M059J (cell line): ENCODE results near the gene KCNJ1. TPM values are rescaled to one million over a fixed set of nuclear protein-coding genes. Genes with fewer than 3 reads are reported as not detected.

Experiments used
- DNase-seq: peaks from one replicate; pipeline ENCODE4 v3.0.0-alpha.2; 2012; ENCODE audit warnings: low read depth
- total RNA-seq: library from RNA; depleted of rRNA; stranded (reverse); fragments of >200 nt; shearing (Covaris generic); gene quantifications from 2 replicates; pipeline ENCODE4 v1.2.3, GENCODE V29; 2014

Gene KCNJ1
- total RNA-seq, 1 experiment from 2014 or later = not detected

DNA sequence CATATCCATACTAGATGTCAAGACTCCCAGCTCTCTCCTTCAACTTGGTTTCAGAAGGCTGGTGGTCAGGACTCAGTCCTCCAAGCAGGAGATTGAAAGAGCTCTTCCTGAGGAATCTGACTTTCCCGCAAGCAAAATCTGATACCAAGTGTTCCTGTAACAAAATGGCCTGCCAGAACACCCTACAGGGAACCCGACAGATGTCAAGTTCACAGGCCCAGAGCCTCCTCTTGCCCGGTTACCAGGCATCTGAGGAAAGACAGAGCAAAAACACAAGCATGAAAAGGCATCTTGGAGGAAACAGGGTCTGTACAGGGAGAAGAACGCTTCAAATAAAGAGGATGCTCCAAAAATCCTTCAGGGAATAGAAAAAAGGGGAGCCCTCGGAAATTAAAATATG is 15.4 kb upstream of the KCNJ1 start:
- no peak for DNase-seq

DNA sequence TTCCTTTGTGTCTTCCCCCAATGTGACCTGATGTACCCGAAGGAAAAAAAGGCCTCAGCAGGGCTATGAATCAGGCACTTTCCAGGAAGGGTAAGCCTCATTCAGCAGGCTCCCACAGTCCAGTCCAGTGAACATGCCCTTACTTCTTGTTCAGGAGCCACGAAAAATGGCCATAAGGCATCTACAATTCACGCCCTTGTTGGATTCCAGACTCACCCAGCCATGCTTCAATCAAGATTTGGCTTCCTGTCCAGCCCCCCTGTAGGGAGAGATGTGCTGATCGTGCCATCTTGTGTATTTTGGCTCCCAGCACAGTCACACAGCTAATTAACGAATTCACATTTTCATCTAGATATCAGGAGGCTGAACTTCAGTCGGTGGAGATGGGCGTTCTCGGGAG is 14.1 kb upstream of the KCNJ1 start:
- DNase-seq = no peak

DNA sequence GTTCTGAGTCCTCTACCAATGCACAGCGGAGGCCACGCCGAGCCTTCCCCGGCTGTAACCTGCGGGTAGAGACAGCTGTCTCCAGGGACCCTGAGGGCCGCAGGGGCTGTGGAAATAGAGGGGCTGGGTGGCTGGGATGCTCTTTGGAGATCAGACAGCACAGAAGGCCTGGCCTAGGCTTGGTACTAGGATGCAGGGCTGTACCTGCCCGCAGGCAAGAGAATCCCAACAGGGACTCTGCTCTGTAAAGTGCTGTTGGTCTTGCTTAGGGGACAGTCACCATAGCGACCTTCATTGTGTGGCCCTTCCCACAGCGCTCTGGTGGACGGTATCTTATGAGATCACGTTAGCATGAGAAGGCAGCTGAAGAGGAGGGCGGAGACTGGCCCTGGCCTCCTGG is 12.7 kb upstream of the KCNJ1 start:
- DNase-seq = no peak

DNA sequence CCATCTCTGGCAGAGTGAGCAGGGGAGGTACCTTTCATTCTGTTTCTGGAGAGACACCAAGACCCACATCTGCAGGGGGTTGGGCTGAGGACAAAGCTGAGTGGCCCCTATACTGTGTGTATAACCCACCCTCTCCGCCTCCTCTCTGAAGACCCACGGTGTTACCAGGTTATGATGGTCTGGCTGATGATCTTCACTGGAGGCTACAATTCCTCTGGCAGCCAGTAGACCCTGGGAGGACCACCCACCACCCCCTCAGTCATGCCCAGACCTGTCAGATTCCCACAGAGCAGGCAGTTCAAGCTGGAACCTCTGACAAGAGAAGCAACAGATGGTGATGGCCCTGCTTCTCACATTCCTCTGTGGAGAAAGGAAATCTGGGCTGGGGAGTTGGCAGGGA is 11.4 kb upstream of the KCNJ1 start:
- DNase-seq = no peak

DNA sequence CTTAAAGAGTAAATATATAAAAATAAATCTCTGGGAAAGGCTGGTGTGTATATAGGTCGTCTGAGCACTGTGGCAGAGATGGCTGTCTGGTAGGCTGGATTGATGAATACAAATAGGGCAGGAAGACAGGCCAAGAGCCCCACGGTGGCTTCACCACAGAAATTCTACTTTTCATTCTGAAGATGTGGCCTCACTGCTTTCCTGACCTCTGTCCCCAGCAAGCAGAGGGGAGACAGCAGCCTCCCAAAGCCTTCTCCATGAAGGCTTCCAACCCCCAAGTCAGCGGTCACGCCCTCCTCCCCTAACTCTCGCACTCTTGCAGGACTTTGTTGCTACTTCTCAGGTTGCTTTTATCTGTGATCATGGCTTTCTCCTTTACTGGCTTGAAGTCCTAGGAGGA is 10.6 kb upstream of the KCNJ1 start:
- no peak for DNase-seq

DNA sequence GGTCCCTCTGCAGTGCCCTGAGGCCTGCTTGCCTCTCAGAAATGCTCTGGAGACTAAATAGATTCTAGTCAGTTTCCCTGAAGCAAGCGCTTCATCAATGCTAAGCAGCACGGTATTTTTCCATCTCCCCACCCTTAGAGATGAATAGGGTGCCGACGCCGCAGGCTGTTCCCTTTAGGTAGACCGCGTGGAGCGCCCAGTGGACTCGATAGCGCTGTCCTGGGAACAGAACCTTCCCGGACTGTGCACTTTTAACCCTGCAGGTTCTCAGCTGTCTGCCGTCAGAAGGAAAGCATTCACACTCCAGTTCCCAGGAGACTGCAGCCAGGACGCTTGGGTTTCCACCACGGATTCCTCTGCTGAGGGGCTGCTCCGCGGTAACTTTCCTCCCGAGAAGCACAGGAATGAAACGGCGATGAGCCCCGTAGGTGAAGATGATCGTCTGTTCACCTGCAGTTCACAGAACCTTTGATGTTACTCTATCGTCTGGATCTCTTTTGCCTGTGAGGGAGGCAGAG is 9.1 kb upstream of the KCNJ1 start:
- no peak for DNase-seq

DNA sequence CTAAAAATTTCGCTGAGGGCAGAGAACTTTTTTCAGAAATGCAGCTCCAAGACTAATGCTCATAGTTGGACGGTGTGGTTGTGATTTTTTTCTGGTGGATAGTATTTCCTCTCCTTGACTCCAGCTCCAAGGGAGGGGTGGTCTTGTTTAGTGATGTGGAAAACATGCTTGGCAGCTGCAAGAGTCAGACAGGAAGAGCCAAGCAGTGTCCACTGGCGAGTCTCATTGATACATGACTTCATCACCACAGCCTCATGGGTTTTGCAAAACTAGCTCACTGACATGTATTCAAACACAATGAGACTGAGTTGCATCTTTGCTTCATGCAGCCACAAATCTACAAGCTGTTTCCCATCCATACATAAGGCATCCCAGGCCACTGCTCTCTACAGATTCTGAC is 7.3 kb upstream of the KCNJ1 start:
- DNase-seq = peak; percentile 18

DNA sequence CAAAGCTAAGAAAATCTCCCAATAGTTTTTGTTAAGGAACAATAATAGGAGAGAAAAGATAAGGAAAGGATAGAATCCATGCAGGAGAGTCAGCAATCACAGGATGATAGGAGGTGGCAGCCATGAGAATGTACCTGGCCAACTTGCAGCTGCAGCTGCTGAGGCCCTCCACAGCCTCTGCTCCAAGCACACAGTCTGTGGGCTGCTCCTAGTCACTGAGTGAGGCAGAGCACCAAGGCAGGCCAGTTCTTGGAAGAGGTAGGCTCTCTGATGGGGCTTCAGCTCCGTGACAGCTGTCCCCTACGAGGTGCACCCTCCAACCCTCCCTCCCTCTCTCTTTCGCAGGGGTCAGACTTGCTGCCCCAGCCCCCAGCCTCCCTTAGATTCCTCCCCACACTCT is 5.5 kb upstream of the KCNJ1 start:
- no peak for DNase-seq

DNA sequence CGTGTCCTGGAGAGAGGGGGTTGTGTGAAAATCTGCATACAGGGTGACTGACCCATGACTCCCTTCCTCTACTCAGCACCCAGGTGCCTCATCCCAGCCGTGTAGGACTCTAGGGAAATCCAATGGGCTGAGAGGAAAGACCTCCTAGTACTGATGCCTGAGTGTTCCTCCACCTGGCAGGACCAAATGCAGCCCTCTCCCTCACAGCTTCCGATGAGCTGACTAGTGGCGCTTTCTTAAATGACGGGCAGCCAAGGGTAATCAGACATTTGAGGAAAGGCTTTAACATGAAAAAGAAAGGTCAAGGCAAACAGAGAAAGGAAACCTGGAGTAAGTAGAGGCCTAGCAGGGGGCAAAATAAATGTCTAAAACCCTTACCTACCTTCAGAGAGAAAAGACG is 5.0 kb upstream of the KCNJ1 start:
- no peak for DNase-seq

DNA sequence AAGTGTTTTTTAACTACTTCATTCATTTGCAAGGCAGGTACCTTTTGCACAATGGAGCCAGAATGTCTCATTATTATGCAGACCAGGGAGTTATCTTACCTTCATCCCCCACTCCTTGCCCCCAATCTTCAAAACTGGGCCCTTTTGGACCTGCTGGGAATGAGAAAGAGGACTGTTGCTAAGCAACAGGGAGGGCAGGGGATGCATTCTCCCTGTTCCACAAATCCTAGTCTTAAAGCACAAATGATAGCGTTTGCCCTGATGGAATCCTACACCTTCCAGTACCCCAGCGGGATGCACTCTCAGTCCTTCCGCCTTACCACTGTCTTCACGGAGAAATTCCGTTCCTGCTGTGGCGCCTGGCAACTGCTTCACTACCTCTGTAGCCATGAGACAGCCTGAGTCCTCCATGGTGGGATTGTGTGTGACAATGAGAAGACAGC is 4.1 kb upstream of the KCNJ1 start:
- DNase-seq = no peak

DNA sequence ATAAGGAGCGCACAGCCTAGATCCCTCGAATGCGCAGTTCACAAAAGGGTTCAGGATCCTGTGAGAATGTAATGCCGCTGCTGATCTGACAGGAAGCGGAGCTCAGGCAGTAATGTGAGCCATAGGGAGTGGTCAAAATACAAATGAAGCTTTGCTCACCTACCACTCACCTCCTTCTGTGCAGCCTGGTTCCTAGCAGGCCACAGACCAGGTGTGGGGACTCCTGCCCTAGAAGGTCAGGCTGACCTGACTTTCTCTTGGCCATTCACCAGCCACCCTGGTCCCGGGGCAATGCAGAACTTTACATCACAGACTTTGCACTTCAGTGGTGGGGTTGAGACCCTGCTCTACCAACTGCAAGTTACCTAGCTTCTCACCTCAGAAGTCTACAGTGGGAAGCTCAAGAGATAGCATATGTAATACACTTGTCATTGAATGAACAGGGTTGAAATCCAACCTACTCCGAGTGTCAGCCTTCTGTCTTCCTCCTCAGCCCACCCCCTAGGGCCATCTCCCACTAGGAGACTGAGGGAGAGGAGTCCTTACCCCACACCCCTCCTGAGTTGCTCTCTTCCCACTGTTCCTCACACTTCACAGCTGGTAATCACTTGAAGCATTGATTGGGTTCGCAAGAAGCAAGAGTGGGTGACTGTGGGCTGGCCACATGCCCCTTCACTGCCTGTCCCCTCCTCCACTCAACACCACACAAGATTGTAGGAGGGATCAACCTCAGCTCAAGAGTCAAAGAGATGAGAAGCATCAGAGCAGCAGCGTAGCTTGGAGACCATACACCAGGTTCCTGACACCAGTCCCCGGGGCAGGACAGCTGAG is 2.0 kb upstream of the KCNJ1 start:
- DNase-seq = no peak

DNA sequence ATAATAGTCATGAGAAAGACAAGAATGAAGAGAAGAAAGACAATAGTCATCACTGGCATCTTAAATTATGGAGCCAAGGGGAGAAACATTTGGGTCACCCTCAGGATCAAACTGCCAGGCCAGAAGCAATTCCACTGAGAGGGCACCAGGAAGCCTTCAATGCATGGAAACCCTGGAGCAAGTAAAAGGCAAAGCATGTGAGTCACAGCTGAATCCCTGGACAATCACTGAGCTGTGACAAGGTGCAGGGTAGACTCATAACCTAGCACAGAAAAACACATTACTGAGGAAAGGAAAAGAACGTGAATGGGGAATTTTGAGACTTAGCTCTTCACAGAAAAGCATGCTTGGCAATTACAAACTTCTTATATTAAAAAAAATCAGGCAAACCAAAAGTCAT is 1.6 kb downstream of the KCNJ1 start:
- DNase-seq = peak; percentile 77

DNA sequence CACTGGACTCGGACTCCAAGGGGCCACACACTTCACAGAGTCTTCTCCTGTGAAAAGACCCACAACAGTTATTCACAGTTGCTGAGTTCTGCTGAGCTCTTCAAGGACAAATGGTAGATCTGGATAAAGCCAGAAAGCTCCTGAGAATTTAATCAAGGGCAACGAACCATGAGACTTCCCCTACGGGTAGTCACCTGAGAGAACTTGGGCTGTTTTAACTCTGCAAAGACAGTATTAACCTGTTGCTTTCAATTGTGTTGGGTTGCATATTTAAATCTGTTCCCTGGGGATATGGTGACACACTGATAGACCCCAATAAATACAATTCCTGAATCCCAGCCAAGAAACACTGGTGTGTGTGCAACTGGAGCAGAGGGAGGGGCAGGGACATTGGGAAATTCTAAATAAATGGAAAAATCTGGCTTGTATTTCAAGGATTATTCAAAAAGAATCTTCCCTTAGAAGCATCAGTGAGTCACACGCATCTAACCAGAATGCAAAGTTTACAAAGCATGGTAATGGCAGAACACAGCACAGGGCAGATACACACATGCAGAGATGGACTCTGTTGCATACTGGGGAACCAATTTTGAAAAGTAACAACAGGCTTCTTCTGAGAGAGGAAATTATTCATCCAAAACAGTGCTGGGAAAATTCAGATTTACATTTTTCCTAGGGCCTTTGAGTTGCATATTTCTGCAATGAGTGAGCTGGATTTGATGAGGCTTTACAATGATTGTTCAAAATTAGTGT is 4.0 kb downstream of the KCNJ1 start:
- peak; percentile 82 for DNase-seq

DNA sequence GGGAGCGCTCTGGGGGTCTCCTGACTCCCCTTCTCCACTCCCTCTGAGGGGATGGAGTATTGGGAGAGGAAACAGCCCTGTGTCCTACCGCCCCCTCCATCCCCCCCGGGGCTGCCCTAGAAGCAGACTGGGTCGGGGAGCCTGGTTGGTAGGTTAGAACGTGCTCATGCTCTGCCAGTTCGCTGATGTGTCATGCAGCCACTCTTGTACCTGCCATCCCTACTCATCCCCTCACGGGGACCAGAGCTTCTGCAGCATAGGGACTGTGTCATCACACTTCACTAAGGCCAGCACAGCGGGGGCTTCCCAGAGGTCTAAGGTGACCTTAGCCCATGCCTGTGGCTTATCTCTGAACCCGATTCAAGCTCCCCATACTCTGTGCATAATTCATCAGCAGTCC is 4.7 kb downstream of the KCNJ1 start:
- peak; percentile 49 for DNase-seq

DNA sequence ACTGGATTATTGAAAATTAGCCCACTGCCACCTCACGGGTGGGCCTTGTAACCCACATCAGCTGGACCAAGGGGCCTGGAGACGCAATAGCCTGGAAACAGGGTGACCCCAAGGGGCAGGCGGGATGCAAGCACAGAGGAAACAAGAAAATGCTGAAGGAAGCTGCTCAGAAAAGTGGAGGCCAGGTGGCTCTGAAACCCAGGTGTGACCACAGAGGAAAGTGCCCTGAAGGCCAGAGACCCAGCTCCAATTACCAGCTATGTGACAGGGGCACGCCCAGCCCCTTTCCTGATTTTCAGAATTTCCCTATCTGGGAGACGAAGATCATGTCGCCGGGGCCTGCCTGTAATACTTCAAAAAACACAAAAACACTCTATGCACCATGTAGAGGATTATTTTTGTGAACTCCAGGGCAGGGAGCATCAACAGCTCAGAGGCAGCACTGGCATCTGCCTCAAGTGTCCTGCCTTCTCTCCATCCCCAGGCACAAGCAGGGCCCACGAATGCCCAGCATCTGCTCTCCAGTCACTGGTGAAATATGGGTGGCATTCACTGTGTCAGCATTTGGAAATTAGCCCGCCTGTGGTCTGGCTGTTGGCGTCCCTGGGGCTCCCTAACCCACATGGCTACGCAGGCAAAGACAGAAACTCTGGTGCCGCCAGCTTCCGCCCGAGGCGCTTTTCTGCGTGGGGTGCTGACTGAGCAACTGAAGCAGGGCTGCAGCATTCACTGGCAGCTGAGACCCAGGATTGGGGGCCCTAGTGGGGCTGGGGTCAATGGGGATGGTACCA is 6.3 kb downstream of the KCNJ1 start:
- peak; percentile 96 for DNase-seq

DNA sequence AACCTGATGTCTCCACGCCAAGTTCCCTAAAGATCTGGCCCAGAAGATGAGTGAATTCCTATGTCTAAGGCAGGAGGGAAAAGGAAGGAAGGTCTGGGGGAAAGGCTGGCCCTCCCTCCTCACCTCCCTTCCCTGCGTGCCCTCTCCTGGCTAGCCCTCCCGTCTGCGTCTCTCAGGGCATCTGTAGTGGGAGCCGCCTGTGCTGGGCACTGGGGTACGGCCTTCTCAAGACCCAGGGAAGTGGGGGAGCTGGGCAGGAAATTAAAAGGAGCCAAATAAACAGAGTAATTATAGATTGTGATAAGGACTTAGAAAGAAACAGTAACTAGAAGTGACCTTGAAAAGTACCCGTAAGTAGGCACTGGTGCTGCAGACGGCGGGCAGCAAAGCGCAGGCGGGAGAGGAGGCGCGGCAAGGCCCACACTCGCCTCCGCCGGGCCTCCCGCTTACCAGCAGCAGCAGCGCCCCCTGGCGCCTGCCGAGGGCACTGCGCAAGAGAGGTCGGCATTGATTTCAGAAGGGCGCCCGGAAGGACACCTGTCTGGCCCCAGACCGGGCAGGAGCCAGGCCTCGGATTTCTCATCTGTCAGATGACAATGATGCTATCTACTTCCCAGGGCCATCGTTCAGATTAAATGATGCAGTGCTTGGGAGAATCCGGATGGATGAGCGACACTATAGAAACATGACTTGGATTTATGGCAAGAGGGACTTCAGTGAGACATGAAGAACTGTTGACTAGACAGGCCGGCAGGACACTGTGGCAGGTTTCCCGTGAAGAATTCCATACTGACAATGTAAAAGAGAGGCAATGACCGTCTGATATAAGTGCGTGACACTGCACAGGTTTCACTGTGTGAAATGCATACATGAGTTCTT is 7.3 kb downstream of the KCNJ1 start:
- no peak for DNase-seq

DNA sequence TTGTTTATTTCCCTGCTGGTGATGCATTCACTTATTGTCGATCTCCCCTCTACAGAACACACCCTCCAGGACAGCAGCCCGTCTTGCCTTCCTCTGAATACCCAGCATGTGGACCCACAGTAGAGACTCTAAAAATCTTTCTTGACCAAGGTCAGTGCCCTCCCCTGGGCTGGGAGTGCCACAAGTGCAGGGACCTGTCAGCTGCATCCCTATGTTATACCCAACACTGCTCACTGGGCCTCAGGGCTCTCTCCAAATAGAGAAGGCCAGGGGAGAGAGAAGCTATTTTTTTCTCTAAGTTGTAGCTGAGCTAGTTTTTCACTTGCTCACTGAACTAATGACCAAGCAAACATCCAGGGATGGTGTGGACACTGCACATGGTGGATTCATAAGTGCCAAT is 9.8 kb downstream of the KCNJ1 start:
- DNase-seq = no peak

DNA sequence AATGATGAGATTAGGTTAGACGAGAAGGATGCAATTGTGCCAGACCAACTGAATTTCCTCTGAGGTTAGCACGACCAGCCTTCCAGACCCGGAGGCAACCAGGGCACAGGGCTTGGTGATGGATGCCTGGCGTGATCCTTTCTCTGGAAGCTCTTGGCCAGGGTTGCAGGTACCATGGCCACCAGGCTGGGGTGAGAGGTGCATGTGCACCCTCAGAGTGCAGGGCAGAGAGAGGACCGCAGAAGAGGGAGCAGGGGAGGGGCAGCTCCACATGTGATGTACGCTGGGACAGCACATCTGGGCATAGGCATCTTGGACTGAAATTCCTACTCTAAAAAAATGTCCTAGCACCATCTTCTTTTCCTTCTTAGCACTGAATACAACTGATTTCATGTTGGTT is 10.9 kb downstream of the KCNJ1 start:
- DNase-seq = no peak

DNA sequence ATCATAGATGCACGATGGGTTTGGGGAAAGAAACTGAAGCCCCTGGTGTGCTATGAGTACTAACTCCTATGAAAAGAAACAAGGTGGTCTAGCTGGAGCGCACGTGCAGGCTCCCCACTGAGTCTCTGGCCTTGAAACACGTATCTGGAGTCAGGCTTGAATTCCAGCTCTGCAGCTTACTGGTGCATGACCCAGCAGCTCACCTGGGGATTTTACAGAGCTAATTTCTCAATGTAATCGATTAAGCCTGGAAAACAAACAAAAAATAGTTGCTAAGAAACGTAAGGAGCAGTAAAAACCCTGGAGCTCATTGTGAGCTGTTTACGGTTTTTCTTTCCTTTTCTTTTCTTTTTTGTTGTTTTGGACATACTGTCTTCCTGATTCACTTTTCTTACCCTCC is 12.3 kb downstream of the KCNJ1 start:
- DNase-seq = no peak

DNA sequence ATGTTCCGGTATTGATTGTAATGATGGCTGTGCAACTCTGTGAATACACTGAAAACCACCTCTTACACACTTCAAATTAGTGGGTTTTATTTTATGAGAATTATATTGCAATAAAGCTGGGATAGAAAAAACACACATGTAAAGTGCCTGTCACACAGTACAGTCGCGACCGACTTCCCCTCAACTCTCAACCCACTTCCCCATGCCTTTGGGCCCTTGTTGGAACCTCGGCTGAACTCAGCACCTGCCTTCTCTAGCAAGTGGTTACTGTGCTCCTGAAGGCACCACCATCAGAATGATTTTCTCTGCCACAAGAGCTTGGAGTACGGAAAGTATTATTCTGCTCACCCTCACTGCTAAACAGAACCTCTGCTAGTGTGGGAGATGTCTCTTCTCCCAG is 13.5 kb downstream of the KCNJ1 start:
- DNase-seq = no peak

DNA sequence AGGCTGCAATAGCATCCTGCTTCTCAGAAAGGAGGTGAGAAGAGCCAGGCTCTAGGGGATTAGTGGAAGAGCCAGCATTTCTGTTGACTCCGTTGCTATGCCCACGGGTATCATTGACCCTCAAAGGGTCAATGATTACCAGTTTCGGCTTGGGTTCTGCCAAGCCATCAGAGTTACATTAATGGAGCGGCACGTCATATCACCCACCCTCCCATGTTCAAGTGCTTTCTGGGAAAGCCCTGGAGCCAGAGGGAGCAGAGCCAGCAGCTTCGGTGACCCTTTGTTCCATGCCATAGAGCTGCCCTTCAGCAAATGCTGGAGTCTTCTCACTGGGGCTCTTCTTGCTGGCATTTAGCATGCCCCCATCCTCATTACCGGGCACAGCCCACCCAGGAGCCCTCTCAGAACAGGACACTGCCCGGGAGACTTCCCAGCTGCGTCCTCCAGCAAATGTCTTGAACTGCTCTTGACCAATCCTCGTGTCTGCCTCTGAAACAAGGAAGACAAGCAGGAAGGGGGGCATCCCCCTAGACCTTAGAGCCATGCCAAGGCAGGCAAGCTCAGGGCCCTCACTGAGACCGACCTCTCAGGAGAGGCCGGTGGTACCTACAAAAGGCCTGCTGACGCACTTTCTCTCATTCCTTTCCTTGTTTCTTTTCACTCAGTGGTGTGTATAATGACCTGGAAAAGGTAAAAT is 14.6 kb downstream of the KCNJ1 start:
- DNase-seq = no peak
